ENCODE data around the gene IP6K2.
"Not testable (repeated sequence)": the region's sequence is repeated elsewhere in the genome, so short reads cannot be mapped to it uniquely, and the experiment has no call there.

IP6K2 gene

GRCh38 chr3:48727511-48727910 lies 10.5 kb upstream of the IP6K2 start:
- DNase-seq, result no peak

GRCh38 chr3:48725185-48725855 lies 8.3 kb upstream of the IP6K2 start:
- DNase-seq, result not testable (repeated sequence)

- DNase-seq, result no peak
Measured at GRCh38 chr3:48723725-48724124, 6.7 kb upstream of the IP6K2 start.

- not testable (repeated sequence) for DNase-seq
Measured at GRCh38 chr3:48723293-48723692, 6.3 kb upstream of the IP6K2 start.

GRCh38 chr3:48716508-48716981 lies 476 bp downstream of the IP6K2 start:
- DNase-seq, result no peak

GRCh38 chr3:48715174-48715800 lies 1.7 kb downstream of the IP6K2 start:
- DNase-seq, result no peak

- DNase-seq, result no peak
Measured at GRCh38 chr3:48711727-48712126, 5.3 kb downstream of the IP6K2 start.

GRCh38 chr3:48709051-48709461 lies 8.0 kb downstream of the IP6K2 start:
- DNase-seq, result no peak

GRCh38 chr3:48708481-48708889 lies 8.5 kb downstream of the IP6K2 start:
- DNase-seq, result no peak

GRCh38 chr3:48707157-48707556 lies 9.9 kb downstream of the IP6K2 start:
- no peak for DNase-seq

- DNase-seq, result no peak
Measured at GRCh38 chr3:48702320-48702920, 14.6 kb downstream of the IP6K2 start.

GRCh38 chr3:48700731-48701405 lies 16.2 kb downstream of the IP6K2 start:
- DNase-seq, result no peak

GRCh38 chr3:48698891-48699290 lies 18.1 kb downstream of the IP6K2 start:
- DNase-seq, result no peak

GRCh38 chr3:48697952-48698351 lies 19.1 kb downstream of the IP6K2 start:
- DNase-seq, result no peak

GRCh38 chr3:48696601-48697000 lies 20.4 kb downstream of the IP6K2 start:
- DNase-seq, result no peak

- DNase-seq, result no peak
Measured at GRCh38 chr3:48696156-48696555, 20.9 kb downstream of the IP6K2 start.

- DNase-seq, result no peak
Measured at GRCh38 chr3:48695393-48695753, 21.6 kb downstream of the IP6K2 start.

- DNase-seq, result no peak
Measured at GRCh38 chr3:48694610-48695392, 22.2 kb downstream of the IP6K2 start.

- DNase-seq, result no peak
Measured at GRCh38 chr3:48693826-48694225, 23.2 kb downstream of the IP6K2 start.

- DNase-seq, result no peak
Measured at GRCh38 chr3:48692551-48692950, 24.5 kb downstream of the IP6K2 start.

- no peak for DNase-seq
Measured at GRCh38 chr3:48690846-48691458, 26.1 kb downstream of the IP6K2 start.

GRCh38 chr3:48689384-48689783 lies 27.6 kb downstream of the IP6K2 start:
- DNase-seq, result no peak

- DNase-seq, result no peak
Measured at GRCh38 chr3:48688737-48689075, 28.3 kb downstream of the IP6K2 start.
